CD4-positive, alpha-beta T cell treated with Interleukin-2 at 100 ng/mL for 4 hours (primary cell): Measurements from ENCODE around the gene MCF2L.

Experiments
- DNase-seq: peaks from one replicate; pipeline ENCODE4 v3.0.0-alpha.2; 2020; ENCODE audit warnings: low spot score

MCF2L gene

DNA sequence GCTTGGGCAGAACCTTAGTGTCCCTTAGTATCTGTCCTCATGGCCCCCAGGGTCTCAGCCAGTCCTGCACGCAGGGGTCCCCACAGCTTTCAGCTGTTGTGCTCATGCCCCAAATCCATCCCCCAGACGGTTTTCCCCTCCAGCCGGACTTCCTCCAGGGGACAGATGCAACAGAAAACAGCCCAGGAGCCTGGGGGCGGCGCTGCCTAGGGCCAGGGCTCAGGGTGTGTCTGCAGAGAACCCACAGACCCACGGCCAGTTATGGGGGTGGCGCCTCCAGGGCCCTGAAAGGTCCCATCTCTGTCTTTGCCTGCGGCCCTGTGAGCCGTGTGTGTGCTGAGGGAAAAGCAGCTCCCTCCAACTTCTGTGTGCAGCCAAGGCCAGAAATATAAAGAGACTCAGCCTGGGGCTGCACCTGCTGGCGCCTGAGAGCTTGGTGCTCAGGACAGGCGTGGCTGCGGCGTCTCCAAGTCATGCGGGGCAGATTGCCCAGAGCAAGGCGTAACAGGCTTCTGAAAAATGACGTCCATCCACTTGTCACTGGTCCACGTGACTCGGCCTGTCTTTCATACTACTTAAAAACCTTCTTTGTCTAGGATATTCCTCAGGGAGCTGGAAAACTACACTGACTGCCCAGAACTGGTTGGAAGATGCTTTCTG lies 114.5 kb downstream of the MCF2L start:
- DNase-seq: no peak

DNA sequence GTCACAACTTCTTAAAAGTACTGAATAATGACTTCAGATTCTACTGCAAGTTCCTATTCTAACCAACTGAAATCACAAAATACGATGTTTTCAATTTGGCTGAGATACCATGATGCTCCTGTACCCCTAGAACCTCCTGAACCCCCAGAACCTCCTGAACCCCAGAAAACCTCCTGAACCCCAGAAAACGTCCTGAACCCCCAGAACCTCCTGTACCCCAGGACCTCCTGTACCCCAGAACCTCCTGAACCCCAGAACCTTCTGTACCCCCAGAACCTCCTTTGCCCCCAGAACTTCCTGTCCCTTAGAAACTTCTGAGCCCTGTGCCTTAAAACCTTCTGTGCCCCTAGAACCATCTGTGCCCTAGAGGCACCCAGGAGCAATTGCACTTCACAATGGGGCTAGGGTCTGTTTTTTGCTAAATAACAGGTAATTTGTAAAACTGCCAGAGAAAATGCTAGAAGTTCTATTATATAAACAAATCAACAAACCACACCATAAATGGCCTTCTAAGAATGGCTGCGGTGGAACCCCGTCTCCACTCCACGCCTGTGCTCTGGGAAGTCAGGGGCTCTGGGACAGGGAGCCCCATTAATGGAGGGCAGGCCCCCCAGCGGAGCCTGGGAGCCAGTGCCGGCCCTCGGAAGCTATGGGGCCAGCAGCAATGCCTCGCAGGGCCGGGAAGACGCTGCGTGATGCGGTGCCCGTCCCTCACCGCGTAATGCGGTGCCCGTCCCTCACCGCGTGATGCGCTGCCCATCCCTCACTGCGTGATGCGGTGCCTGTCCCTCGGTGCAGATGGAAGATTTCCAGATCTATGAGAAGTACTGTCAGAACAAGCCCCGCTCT lies 115.3 kb downstream of the MCF2L start:
- DNase-seq: no peak

GRCh38 chr13:113084943-113085540 lies 116.0 kb downstream of the MCF2L start:
- no peak for DNase-seq

DNA sequence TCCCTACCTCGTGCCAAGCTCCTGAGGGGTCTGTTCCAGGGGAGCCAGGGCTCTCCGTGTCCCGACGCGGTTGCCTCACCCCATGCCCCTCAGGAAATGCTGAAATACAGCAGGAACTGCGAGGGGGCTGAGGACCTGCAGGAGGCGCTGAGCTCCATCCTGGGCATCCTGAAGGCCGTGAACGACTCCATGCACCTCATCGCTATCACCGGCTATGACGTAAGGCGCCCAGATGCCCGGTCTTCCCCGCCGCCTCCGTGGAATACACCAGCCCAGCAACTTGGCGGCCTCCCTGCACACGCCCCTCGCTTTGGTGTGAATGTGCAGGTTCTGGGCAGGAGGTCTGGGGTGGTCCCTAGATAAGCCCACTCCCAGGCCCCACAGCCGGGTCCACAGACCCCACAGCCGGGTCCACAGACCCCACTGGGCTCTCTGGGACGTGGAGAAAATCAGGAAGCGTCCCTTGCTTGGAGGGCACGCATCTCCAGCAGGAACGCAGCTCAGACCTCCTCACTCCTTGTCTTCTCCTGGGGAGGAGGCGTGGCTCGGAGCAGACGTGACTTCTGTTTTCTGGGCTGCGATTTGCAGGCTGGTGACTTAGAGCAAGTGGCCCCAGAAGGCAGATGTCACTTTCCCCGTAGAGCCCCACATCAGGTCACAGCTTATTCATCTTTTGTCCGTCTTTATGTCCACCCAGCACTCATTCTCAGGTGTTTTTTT lies 117.2 kb downstream of the MCF2L start:
- DNase-seq: no peak

DNA sequence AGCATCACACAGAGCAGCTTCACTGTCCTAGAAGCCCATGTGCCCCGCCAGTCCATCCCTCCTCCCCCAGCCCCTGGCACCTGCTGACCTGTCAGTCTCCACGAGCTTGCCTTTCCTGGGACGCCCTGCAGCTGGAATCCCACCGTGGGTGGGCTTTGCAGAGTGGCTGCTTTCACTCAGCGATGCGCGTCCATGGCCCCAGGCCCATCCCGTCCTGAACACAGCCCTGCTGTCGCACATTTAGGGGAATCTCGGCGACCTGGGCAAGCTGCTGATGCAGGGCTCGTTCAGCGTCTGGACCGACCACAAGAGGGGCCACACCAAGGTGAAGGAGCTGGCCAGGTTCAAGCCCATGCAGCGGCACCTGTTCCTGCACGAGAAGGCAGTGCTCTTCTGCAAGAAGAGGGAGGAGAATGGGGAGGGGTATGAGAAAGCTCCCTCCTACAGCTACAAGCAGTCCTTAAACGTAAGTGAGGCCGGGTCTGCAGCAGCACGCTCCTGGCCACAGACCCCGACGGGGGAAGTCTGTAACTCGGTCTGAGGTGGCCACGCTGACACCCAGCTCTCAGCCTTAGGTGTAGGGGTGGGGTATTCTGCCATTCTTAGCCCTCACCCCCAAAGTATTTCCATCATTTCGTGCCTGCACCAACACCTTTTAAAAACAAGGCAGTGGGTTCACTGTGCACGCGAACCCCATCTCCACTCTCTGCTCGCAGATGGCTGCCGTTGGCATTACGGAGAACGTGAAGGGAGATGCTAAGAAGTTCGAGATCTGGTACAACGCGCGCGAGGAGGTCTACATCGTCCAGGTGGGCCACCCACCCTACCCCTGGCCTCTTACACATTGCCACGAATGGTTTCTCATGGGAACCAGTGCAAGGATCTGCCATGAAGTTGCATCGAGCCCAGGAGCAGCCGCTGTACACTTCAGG lies 118.2 kb downstream of the MCF2L start:
- DNase-seq: no peak

DNA sequence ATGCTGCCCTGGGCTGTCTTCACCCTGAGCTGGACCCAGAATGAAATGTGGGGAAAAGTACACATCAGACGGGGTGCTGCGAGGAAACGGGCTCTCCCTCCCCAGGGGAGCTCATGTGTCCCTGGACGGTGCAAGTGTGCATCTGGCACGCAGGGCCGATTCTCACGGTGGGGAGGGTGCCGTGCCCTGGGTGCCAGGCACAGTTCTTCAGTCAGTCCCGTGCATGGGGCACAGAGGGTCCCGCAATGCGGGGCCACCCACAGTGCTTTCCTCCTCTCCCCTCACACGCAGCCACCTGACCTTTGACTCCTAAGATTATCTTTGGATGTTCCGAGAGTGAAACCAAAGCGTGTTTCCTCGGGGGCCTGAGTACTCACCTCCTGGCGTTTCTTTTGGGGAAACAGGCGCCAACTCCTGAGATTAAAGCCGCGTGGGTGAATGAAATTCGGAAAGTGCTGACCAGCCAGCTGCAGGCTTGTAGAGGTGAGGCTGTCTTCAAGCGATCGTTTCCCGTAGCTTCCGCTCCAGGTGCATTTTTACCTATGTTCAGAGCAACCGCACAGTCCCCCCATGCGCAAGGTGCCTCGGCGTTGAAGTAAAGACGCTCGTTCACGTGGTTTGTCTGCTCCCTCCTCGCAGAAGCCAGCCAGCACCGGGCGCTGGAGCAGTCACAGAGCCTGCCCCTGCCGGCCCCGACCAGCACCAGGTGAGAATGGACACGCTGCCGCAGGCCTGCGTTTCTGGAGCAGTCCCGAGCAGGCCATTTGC lies 119.1 kb downstream of the MCF2L start:
- no peak for DNase-seq

DNA sequence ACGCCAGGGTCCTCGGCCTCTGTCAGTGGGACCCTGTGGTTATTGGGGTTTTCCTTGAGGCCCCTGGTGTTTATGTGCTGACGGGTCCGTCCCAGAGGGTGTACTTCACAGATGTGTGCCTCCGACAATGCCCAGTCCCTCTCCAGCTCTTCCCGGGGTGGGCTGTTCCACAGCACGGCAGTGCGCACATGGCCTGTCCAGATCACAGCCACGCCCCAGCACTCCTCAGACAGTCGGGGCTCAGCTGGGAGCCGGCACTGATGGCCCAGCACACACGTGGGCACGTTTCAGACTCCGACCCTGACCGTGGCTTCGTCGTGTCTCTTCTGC lies 119.6 kb downstream of the MCF2L start:
- DNase-seq: no peak

DNA sequence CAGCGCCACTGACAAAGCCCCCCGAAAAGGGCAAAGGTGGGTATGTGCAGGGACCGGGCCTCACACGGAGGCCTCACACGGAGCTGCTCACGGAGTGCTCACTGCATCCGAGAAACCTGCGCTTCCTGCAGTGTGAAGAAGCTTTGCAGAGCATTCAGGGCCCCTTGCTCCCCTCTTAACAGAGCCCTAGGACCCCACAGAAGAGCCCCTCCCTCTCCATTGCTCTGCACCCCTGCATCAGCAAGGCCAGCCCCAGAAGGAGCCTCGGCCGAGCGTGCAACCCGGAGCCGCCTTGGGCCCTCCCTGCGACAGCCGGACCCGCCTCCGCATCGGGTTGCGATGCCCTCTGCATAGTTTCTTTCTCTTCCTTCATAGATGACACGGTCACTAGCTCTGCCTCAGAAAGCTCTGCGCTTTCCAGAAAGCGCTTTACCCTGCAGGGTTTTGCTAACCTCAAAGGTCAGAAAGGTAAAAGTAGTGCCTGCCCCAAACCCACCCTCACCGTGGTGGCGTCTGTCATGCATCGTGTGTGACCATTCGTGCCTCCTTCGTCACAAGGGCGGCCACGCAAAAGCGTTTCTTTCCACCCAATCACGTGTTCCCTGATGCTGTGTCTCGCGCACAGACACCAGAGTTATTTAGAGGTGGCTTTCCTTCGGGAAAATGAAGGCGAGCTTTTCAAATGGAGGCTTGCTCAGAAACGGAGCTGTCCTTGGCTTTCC lies 120.8 kb downstream of the MCF2L start:
- DNase-seq: no peak

- DNase-seq: no peak
Measured at GRCh38 chr13:113090415-113090770, 121.4 kb downstream of the MCF2L start.

DNA sequence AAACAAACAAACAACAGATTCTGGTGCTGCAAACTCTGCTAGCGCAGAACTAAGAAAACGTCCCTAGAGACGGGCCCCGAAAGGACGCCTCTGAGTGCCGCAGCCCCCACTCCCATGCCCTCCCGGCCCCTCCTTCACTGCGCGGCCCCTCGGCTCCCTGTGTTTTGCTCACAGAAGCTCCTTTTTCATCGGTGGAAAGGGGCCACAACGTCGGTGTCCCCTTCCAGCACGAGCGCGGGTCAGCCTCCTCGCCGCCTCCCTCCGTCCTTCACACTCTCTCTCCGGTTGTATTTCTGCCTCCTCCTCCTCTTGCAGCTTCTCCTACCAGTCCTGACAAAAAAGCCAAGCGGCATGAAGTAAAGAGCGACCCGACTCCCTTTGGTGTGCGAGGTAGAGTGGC lies 121.8 kb downstream of the MCF2L start:
- no peak for DNase-seq

GRCh38 chr13:113091211-113091771 lies 122.3 kb downstream of the MCF2L start:
- DNase-seq: no peak

GRCh38 chr13:113091891-113092775 lies 123.1 kb downstream of the MCF2L start:
- DNase-seq: no peak

GRCh38 chr13:113092776-113093579 lies 124.0 kb downstream of the MCF2L start:
- no peak for DNase-seq

DNA sequence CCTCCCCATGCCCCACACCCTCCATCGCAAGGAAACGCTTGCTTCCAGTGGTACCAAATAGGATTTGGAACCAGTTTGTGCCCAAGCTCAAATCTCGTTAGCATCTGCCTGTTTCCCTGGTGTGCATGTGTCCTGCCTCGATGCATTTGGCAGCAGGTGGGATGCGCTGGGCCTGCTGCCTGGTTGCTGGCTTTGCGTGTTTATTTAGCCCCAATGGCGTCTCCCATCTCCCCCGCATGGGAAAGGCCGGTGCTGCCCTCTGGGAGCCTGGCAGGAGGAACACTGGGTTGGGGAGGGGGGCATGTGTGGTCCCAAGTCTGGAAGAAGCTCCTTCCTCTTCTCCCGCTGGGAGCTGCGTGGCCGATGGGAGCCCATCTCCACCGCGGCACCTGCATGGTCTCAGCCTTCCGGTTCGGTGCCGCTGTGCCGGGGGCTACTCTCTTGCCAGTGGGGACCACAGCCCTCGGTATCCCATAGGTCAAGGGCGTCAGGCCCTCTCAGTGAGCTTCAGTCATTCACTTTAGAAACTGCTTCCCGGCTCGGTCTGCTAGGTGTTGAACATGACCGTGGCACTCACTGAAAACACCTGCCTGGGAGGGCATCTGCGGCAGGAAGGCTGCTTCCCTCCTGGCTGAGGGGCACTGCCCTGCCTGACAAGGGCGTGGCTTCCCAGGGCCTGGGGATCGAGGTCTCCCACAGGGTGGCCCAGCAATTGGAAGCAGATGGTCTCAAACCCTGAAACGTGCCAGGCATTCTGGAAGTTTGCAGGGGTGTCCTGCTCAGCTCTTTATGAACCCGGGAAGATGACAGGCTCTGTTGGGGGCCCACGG lies 124.8 kb downstream of the MCF2L start:
- DNase-seq: no peak

GRCh38 chr13:113094410-113094800 lies 125.4 kb downstream of the MCF2L start:
- DNase-seq: no peak

DNA sequence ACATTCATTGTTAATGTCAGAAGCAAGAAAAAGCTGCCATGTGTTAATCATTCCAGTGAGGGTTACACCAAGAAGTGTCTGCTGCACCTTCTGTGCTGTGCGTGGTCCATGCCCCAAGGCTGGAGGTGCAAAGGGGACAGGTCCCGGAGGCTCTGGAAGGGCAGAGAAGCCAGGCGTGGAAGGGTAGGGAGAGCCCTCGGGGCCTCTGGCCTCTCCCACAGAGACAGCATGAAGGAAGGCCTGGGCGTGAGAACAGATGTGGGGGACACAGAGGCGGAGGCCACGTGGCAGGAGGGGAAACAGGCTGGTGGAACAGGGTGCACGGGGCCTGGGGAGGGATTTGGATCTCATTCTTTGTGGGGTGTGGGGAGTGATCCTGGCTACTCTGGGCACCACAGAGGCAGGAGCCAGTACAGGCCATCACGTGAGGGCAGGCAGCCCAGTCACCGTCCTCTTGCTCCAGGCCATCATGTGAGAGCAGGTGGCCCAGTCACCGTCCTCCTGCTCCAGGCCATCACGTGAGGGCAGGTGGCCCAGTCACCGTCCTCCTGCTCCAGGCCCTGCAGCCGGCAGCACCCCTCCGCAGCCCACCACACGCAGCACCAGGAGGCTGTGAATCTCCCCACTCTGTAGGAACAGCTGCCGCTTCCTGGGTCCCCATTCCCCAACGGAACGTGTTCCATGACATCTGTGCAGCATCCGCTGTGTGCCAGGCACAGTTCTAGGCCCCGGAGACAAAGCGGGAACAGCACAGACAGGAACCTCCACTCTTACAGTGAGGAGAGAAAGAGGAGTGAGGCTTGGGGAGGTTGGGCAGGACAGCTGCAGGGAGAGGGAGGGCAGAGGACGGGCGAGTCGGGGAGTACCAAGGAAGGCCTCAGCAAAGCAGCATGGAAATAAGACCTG lies 126.4 kb downstream of the MCF2L start:
- DNase-seq: no peak
